C4-2B (cell line): ENCODE measurements around the gene FAHD1.

Source experiments
- ZFX ChIP-seq: fragments of 450-650 bp; IDR thresholded peaks from 2 replicates; pipeline ENCODE4 v1.6.1; 2017
- TF ChIP-seq, protein P1 (sequence below): fragments of 450-650 bp; conservative IDR thresholded peaks from 2 replicates; pipeline ENCODE4 v1.5.1; 2017; ENCODE audit warnings: mild to moderate bottlenecking

- TF ChIP-seq, protein P1, sequence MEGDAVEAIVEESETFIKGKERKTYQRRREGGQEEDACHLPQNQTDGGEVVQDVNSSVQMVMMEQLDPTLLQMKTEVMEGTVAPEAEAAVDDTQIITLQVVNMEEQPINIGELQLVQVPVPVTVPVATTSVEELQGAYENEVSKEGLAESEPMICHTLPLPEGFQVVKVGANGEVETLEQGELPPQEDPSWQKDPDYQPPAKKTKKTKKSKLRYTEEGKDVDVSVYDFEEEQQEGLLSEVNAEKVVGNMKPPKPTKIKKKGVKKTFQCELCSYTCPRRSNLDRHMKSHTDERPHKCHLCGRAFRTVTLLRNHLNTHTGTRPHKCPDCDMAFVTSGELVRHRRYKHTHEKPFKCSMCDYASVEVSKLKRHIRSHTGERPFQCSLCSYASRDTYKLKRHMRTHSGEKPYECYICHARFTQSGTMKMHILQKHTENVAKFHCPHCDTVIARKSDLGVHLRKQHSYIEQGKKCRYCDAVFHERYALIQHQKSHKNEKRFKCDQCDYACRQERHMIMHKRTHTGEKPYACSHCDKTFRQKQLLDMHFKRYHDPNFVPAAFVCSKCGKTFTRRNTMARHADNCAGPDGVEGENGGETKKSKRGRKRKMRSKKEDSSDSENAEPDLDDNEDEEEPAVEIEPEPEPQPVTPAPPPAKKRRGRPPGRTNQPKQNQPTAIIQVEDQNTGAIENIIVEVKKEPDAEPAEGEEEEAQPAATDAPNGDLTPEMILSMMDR, result no peak
- no peak for TF ChIP-seq ZFX
Measured at GRCh38 chr16:1834096-1834495, 7.1 kb downstream of the FAHD1 start.
